ENCODE data around the gene RABGAP1.

The RABGAP1 gene

DNA sequence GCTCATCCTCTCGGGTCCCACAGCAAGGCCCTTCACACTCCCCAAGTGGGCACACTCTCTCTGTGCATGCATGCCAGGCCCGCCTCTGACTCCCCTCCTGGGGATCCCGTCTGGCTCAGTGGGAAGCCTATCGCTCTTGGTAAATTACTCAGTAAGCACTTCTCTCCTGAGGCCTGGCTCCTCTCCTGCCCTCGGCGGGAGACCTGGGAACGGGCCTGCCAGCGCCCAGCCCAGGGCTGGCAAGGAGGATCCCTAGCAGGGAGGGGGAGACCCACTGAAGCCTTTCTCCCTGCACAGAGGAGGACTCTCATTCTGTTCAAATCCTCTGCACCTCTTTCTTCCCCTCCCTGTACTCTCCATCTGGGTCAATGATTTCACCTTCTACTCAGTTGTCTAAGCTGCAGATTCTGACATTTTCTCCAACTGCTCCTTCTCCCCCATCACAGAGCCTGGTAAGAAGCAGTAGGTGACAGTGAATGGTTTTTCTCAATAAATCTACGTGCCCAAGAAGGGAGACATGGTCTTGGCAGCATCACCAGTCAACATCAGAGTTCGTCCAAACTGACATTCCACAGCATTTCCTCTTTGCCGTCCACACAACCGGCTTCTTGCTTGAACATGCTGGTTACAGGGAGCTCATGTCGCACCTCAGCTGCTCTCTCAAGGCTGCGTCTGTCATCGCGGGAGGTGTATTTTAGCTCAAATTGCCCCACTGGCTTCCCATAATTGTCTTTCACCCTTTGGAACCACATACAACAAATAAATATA is 174.5 kb downstream of the RABGAP1 start:
- no peak for DNase-seq

DNA sequence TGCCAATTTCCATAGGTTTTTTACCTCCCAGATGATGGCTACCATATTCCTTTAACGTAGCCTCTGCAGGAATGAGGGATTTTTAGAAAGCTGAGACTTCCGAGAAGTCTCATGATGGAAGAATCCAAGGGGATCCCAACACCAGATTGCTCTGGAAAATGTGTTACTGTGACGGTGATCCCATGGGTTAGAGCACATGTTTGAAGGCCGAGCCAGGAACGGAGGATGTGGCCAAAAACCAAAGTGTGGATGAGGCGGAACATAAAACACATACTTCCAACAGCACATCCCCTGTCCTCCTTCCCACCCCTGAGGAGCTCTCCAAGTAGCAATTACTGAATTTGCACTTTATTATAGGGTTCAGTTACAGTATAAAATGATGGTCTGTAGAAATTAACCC is 175.2 kb downstream of the RABGAP1 start:
- DNase-seq, result no peak

DNA sequence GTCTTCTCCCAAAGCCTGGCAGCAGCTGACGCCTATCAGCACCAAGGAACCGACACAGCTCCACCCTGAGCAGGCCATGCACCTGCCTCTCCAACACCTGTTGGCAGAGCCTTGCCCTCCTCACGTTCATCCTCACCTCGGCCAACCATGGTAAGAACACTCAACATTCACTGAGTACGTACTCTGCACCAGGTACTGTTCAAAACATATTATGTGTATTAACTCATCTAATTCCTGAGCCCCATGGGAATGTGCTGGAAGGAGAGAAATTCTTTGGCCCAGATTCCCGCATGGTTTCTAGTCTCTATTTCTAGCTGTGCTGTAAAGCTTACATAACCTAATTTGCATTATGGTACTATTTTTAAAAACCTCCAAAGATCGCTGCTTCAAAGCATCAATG is 178.7 kb downstream of the RABGAP1 start:
- DNase-seq, result no peak

DNA sequence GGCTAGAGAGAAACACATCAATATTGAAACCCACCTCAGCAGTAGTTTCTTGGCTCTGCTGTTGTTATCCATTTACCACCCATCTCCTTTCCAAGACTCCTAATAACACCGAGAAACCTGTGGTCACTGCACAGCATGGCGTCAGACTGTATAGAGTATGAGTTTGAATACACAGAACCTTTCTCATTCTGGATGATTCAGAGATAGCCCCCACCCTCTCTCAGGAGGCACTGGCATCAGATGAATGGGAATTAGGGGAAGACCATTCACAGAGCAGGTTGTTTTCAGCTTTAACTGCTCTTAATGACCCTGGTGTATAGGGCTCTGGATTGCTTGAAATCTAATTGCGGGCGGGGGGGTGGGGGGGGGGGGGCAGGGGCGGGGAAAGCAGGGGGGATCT is 179.3 kb downstream of the RABGAP1 start:
- no peak for DNase-seq

DNA sequence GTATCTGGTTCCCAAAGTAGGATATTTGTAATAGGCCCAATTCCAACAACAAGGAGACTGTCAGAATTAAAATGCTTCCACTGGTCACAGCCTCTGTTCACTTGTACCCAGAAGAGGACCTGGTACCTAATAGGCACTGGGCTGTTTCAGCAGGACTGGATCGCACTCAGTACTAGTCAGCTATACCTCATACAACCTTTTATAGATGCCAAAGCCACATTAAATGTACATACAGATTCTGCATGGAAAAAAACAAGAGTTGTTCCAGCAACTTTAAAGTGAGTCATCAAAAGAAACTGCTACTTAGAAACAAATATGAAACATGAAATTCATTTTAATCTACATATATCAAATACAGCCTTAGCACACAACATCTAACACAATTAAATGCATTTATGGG is 180.1 kb downstream of the RABGAP1 start:
- no peak for DNase-seq

DNA sequence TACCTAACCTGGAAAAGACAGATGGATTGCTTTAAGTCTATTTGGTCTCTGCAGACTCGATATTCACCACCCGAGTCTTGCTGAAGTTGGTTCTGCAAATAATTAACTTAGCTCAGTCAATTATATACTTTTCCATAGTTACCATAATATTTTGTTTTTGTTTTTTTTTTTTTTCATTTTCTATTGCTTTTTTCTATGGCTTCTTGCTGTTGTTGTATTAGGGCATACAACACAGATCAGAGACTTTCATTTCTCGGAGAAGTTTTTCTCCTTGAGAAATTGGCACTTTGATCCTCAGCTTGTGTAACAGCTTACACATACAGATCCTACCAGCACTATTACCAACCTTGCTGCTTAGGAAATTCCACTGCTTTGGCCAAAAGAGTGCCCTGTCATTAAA is 180.6 kb downstream of the RABGAP1 start:
- no peak for DNase-seq

DNA sequence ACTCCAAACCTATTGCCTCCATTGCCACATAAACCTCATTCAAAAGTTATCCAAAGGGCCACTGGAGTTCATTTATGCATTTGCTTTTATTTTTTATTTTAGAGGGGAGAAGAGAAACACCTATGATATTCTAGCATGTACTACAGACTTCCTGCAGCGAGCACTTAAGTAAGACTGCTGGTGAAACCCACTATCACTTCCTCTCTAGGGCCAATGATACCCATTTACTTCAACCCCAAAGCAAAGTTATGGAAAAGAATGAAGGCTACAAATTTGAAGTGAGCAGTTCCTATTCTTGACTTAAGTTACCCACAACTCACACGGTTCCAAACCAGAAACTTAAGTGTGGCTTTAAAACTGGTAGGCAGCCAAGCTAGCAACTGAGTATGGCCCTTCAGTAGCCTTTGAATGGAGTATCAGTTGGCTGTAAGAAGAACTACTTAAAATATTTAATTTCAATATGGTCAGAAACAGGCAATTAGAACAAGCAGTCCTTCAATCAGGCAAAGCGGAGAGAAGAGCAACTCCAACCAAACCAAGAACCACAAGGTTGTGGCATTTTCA is 186.8 kb downstream of the RABGAP1 start:
- DNase-seq, result no peak

DNA sequence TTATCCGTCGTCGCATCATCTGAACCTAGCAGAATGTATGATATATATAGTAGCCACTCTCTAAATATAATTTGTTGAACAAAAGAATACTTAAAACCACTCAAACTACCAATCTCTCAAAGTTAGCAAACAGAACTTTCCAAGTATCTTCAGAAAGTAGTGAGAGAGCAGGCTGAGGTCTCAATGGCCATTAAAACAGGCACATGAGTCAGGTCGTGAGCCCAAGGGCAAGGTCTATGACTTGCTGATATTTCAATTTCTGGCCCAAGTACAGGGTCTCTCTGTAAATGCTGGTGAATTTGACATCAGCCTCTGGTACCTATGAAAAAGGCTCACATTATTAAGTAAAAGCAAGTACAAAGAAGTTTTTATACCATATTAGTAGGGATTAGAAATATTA is 187.8 kb downstream of the RABGAP1 start:
- DNase-seq, result no peak

DNA sequence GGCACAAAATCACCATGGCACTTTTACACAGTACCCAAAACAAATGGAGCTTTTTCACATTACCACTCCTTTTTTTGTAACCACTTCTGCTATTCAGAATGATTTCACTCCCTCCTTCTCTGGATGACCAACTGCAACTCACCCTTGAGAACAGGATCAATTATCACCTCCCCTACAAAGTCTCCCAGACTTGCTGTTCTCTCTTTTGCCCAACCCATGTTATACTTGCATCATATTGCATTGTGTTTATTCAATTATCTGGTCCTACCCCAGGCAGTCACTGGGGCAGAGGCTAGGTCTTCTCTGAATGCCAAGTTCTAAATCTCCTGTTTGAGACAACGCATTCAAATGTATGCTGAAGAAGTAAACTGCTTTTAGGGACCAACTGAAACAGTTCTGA is 188.6 kb downstream of the RABGAP1 start:
- no peak for DNase-seq

DNA sequence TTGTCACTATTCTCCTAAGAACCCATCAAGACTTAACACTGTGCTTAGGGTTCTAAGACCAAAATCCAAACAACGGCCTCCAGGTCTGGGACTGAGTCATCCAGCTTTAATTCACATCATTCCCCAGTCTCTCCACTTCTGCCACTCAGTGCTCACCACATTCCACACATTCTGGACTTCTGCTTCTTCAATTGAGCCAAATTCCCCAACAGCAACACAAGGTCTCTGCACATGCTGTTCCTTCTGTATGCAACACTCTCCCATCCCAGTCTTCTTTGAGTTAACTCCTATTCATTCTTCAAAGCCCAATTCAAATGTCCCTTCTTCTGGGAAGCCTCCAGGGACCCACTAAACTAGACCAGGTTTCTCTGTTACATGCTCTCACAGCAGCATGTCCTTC is 190.4 kb downstream of the RABGAP1 start:
- DNase-seq, result no peak

DNA sequence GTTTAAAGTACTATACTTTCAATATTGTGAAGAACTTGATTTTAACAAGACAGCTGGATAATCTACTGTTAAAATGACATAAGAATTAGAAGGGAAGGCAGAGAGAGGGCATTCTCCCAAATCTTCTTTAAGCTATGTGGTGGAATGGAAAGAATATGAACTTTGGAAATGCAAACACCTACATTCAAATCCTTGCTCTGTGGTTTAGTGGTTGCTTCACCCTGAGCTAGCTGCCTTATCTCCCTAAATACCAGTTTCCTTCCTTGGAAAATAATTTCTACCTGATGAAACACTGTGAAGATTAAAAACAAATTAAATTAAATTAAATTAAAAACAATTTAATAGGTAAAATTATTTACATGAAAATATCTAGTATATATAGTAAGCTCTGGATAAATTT is 191.2 kb downstream of the RABGAP1 start:
- DNase-seq, result no peak

DNA sequence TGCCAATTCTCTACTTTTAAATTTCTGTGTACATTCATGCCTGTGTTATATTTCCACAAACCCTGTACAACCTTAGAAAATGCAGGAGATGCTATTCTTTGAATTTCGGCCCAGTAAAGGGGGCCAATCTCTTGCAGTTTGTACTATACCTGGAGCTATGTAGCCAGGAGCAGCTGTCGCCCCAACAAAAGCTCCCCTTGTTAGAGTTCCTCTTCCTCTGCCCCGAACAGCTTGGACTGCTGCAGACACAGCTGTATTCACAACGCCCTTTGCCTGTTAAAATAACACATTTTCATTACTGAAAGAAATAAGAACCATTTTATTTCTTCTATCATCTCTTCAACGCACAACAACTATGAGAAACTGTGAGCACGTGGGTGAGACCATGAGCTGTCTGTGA is 191.9 kb downstream of the RABGAP1 start:
- DNase-seq, result no peak

DNA sequence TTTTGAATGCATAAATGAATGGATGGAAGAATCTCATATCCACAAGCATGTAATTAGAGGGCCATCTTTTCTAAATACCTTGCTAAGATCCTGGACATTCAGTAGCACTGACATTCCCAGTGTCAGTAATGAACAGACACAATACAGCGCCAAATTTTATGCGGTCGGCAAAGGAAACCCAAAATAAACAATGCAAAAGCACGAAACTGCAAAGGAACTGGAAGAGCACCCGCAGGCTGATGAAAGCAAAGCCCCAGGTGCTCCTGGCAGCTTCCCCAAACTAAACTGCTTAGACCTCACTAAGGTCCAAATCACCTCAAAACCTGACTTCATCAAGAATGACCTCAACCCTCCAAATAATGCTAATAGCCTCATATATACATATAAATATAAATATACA is 194.6 kb downstream of the RABGAP1 start:
- DNase-seq, result no peak

DNA sequence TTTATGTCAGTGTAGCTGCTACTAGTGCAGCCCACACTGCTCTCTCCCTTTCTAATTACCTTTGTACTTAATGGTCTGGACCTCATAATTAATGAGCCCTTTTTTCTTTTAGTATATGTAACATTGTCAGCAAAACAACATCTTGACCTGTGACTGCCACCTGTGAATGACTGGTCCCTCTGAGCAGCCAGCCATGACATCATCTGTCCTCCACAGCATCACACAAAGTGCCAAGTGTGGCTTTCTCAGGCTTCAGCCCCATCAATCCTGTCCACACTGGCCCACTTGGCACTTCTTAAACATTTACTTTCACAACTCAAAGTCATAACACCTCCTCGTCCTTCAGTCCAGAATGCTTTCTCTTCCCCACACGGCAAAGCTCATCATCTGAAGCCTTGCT is 197.3 kb downstream of the RABGAP1 start:
- no peak for DNase-seq

DNA sequence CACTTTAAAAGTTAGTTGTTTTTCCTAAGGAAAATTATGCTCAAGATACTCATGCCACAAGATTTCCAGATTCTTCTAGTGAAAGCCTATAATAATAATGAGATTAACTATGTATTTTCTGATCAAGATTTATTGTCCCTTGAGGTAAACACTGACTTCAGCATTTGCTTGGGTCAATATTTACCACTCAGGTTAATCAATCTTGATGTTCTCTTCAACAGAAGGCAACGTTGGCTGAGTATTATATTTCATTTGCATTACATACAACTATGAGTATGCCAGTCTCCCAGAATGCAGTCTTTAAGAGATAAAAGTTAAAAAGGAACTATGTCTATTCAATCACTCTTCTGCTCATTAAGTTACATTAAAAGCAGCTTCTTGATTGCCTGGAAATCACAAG is 208.2 kb downstream of the RABGAP1 start:
- DNase-seq, result no peak

DNA sequence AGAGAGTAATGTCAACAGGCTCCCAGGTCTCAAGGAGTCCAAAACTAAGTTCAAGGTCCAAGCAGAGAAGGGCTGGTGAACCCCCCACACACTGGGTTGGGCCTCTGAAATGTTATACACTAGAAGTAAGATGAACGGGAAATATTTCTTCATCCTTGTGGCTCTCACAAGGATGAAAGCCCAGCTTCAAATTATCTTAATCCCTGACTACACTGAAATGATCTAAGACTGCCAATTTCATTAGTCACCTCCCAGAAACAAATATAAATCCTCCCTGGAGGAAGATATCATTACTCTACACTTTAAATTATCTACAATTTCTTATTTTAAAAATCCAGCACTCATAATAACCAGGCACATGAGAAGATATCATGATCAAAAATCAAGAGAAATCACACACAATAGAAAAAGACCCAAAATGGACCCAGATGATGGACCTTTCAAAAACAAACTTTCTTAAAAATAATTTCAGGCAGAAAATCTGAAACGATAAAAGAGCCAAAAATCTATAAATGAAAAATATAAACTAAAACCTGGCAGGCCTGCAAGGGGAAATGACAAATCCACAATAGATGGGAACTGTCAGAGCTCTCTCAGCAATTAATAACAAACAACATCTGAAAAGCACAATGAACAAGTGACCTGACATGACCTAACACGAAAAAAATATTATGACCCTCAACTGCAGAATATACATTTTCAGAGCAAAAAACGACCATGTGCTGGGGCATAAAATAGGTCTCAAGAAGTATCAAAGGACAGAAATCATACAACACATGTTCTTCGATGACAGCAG is 210.1 kb downstream of the RABGAP1 start:
- DNase-seq, result no peak

Data from AML-193 (cell line).